NT2/D1 (cell line): ENCODE results near the gene BHMT2.

ENCODE experiments used
- YY1 ChIP-seq: IDR thresholded peaks from 2 replicates; pipeline ENCODE4 v1.6.1; 2011; ENCODE audit not compliant: insufficient read length, insufficient read depth
- ZNF274 ChIP-seq: IDR thresholded peaks from 2 replicates; pipeline ENCODE4 v1.6.1; 2011; ENCODE audit warnings: mild to moderate bottlenecking, low read depth, low read length

DNA sequence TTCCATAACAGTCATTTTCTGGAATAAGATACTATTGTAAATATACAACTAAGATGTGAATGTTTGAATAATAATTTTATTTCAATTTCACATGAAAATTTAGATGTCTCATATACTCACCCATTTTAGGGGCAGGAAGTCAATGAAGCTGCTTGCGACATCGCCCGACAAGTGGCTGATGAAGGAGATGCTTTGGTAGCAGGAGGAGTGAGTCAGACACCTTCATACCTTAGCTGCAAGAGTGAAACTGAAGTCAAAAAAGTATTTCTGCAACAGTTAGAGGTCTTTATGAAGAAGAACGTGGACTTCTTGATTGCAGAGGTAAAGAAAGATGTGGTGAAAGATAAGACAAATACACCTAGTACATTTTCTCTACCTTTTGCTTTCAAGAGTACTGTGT lies 50.7 kb downstream of the BHMT2 start:
- no peak for TF ChIP-seq YY1
- no peak for TF ChIP-seq ZNF274
